Caco-2 (cell line): ENCODE data around the gene NEB. TPM values are rescaled to one million over a fixed set of nuclear protein-coding genes. Genes with fewer than 3 reads are reported as not detected.

Source experiments
- BruUV-seq: library from RNA; stranded (reverse); fragments of 400-500 nt; replicated peaks from 2 replicates; lab custom pipeline; 2021; lab: Mats Ljungman, UMichigan
- CTCF ChIA-PET: fragments of 300-600 bp; sonication (Branson Sonifier 250); formaldehyde crosslinking; loops from one replicate; lab custom pipeline; 2022; ENCODE audit warnings: antibody characterized with exemption; lab: Charles Lee
- POLR2A ChIA-PET: fragments of 300-600 bp; sonication (Branson Sonifier 250); formaldehyde crosslinking; loops from one replicate; lab custom pipeline; 2022; ENCODE audit warnings: antibody characterized with exemption; lab: Charles Lee
- DNase-seq, 2 experiments: peaks; one replicate each; pipeline versions ENCODE4 v3.0.0 to v3.0.0-alpha.2; 2020 to 2022
- H3K27me3 ChIP-seq: replicated peaks from 2 replicates; pipeline ENCODE4 v1.6.0; 2011; ENCODE audit warnings: low read length; ENCODE audit not compliant: control insufficient read depth, insufficient read depth
- H3K36me3 ChIP-seq: 2 replicates; pipeline ENCODE4 v1.5.1; 2011; ENCODE audit warnings: low read length; ENCODE audit not compliant: control insufficient read depth, insufficient read depth
- H3K4me1 ChIP-seq: fragments of 250-450 bp; sonication (Bioruptor Pico); 2 replicates; pipeline ENCODE4 v1.5.1; 2020; ENCODE audit warnings: mild to moderate bottlenecking
- H3K4me3 ChIP-seq: 2 replicates; pipeline ENCODE4 v1.5.1; 2011; ENCODE audit warnings: low read depth, mild to moderate bottlenecking, control low read depth, low read length
- H3K9me3 ChIP-seq: fragments of 250-450 bp; sonication (Bioruptor Pico); 2 replicates; pipeline ENCODE4 v1.5.1; 2020; ENCODE audit warnings: mild to moderate bottlenecking, moderate library complexity
- H3K27ac Mint-ChIP-seq: one replicate; pipeline ENCODE4 v1.8.0; 2022; ENCODE audit warnings: mixed read lengths; ENCODE audit not compliant: unreplicated experiment
- H3K27me3 Mint-ChIP-seq: one replicate; pipeline ENCODE4 v1.8.0; 2022; ENCODE audit warnings: mixed read lengths; ENCODE audit not compliant: insufficient read depth, unreplicated experiment
- H3K36me3 Mint-ChIP-seq: one replicate; pipeline ENCODE4 v1.8.0; 2022; ENCODE audit warnings: mild to moderate bottlenecking, mixed read lengths; ENCODE audit not compliant: insufficient read depth, unreplicated experiment
- H3K4me1 Mint-ChIP-seq: one replicate; pipeline ENCODE4 v1.8.0; 2022; ENCODE audit warnings: low read depth, mixed read lengths; ENCODE audit not compliant: unreplicated experiment
- H3K4me3 Mint-ChIP-seq: one replicate; pipeline ENCODE4 v1.8.0; 2022; ENCODE audit warnings: mild to moderate bottlenecking, moderate library complexity, mixed read lengths; ENCODE audit not compliant: unreplicated experiment
- H3K9me3 Mint-ChIP-seq: one replicate; pipeline ENCODE4 v1.8.0; 2022; ENCODE audit warnings: mixed read lengths; ENCODE audit not compliant: unreplicated experiment
- CTCF ChIP-seq, 2 experiments: fragments of 200-600 bp in 1 of 2; IDR thresholded peaks; 1 replicate in 1 of 2; 2 replicates in 1 of 2; pipeline versions ENCODE4 v1.5.1 to v1.8.0; 2011 to 2022; ENCODE audit warnings: antibody characterized with exemption in 1 of 2, control low read depth in 1 of 2, inconsistent platforms in 1 of 2, low read depth in 1 of 2, low read length in 1 of 2, mild to moderate bottlenecking in 1 of 2, moderate library complexity in 1 of 2; ENCODE audit not compliant: insufficient read depth in 1 of 2, severe bottlenecking in 1 of 2, unreplicated experiment in 1 of 2
- intact Hi-C: fragments of 100-400 bp; cut with micrococcal nuclease; formaldehyde crosslinking; loops from one replicate; pipeline ENCODE4 v1.10.0; 2022; ENCODE audit not compliant: unreplicated experiment
- total RNA-seq: library from RNA; stranded (reverse); gene quantifications from 2 replicates; pipeline ENCODE4 v1.2.3, GENCODE V29; 2022

NEB gene
- total RNA-seq, 1 experiment from 2014 or later, result 14.7 TPM

GRCh38 chr2:151570191-151570590 lies 164.1 kb downstream of the NEB start:
- Histone ChIP-seq H3K4me3 (no peak overlapping the region), H3K27me3 (no peaks in the 10 kb centered on the region), H3K9me3 (no peaks in the 10 kb centered on the region), H3K4me1 (no peaks in the 10 kb centered on the region), H3K36me3 (no peaks in the 10 kb centered on the region)
- POLR2A ChIA-PET, result no interaction called here
- no peak for TF ChIP-seq CTCF (IDR thresholded peaks at IDR 0.05; ENCODE audit: insufficient read depth in 1 of 2, low read depth in 1 of 2, low read length in 1 of 2, severe bottlenecking in 1 of 2, unreplicated experiment in 1 of 2)
- Mint-ChIP-seq H3K36me3 (no peaks in the 10 kb centered on the region), H3K27ac (no peak overlapping the region), H3K27me3 (no peaks in the 10 kb centered on the region), H3K4me1 (no peaks in the 10 kb centered on the region), H3K9me3 (no peaks in the 10 kb centered on the region), H3K4me3 (no peak overlapping the region)
- DNase-seq, result no peak
- BruUV-seq, result no TSS peak
- CTCF ChIA-PET, result no interaction called here
- intact Hi-C loops, result no loop called here

GRCh38 chr2:151569167-151569566 lies 165.1 kb downstream of the NEB start:
- no TSS peak for BruUV-seq
- intact Hi-C loops, result no loop called here
- Mint-ChIP-seq H3K9me3 (no peaks in the 10 kb centered on the region), H3K4me3 (no peak overlapping the region), H3K27ac (no peak overlapping the region), H3K4me1 (no peaks in the 10 kb centered on the region), H3K27me3 (no peaks in the 10 kb centered on the region), H3K36me3 (no peaks in the 10 kb centered on the region)
- Histone ChIP-seq H3K9me3 (no peaks in the 10 kb centered on the region), H3K4me3 (no peak overlapping the region), H3K4me1 (no peaks in the 10 kb centered on the region), H3K36me3 (no peaks in the 10 kb centered on the region), H3K27me3 (no peaks in the 10 kb centered on the region)
- POLR2A ChIA-PET, result no interaction called here
- TF ChIP-seq CTCF (IDR thresholded peaks at IDR 0.05; ENCODE audit: insufficient read depth in 1 of 2, low read depth in 1 of 2, low read length in 1 of 2, severe bottlenecking in 1 of 2, unreplicated experiment in 1 of 2), result no peak
- CTCF ChIA-PET, result no interaction called here
- no peak for DNase-seq

GRCh38 chr2:151568501-151568900 lies 165.8 kb downstream of the NEB start:
- Mint-ChIP-seq H3K4me3 (no peak overlapping the region), H3K9me3 (no peaks in the 10 kb centered on the region), H3K27ac (no peak overlapping the region), H3K4me1 (no peaks in the 10 kb centered on the region), H3K27me3 (no peaks in the 10 kb centered on the region), H3K36me3 (no peaks in the 10 kb centered on the region)
- ChIA-PET POLR2A (no interaction called here), CTCF (no interaction called here)
- Histone ChIP-seq H3K9me3 (no peaks in the 10 kb centered on the region), H3K4me3 (no peak overlapping the region), H3K36me3 (no peaks in the 10 kb centered on the region), H3K4me1 (no peaks in the 10 kb centered on the region), H3K27me3 (no peaks in the 10 kb centered on the region)
- no peak for DNase-seq
- no peak for TF ChIP-seq CTCF (IDR thresholded peaks at IDR 0.05; ENCODE audit: insufficient read depth in 1 of 2, low read depth in 1 of 2, low read length in 1 of 2, severe bottlenecking in 1 of 2, unreplicated experiment in 1 of 2)
- intact Hi-C loops, result no loop called here
- BruUV-seq, result no TSS peak
